ENCODE data around the gene FER.

- TF ChIP-seq EZH2 (IDR thresholded peaks at IDR 0.05; ENCODE audit: low read length, unreplicated experiment): no peak
- no peak for TF ChIP-seq CTCF (conservative IDR thresholded peaks at IDR 0.05; ENCODE audit: low read depth, low read length)
Observed at GRCh38 chr5:108942701-108943100, 195.0 kb downstream of the FER start.
